ENCODE measurements around the gene PACSIN2.

PACSIN2 gene

GRCh38 chr22:42857845-42858481 lies 157.0 kb downstream of the PACSIN2 start:
- peak; percentile 9 for DNase-seq (ENCODE audit: low spot score)

GRCh38 chr22:42856865-42857704 lies 157.9 kb downstream of the PACSIN2 start, which contains the start of gene ARFGAP3:
Gene ARFGAP3, minus strand, starts transcription at chr22:42857273. Its CDS starts 91 bp downstream, at chr22:42857182.
- peak; percentile 100 for DNase-seq (ENCODE audit: low spot score)

DNA sequence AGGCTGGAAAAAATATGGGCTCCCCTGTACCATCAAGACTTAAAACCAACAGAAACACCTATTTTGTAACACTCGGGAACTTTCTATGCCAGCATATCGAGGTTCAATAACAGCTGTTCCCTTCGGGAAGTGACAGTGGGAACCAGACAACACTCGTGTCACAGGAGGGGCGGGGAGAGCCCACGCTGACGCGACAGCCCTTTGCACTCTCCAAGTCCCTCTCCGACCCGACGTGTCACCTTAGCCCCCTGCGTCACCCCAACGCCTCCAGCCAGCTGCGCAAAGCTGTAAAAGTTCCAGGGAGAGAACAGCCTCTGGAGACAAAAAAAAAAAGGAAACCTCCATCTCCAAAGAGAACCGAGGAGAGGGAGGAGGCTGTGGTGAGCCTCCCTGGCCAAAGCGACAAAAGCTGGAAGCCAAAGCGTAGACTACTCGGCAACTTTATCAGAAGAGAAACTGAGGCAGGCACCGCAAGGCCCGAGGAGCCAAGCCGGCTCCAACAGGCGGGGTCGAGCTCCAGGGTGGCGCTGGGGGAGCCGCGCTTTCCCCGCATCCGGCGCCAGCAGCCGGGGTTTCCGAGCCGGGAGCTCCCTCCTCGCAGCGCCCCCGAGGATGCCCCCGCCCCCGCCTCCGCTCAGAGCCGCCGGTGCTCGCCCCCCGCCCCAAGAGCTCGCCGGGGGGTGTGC lies 158.6 kb downstream of the PACSIN2 start:
- no peak for DNase-seq (ENCODE audit: low spot score)

GRCh38 chr22:42855721-42856120 lies 159.2 kb downstream of the PACSIN2 start:
- no peak for DNase-seq (ENCODE audit: low spot score)

- no peak for DNase-seq (ENCODE audit: low spot score)
These were observed 159.7 kb downstream of the PACSIN2 start for GRCh38 chr22:42855211-42855610.

DNA sequence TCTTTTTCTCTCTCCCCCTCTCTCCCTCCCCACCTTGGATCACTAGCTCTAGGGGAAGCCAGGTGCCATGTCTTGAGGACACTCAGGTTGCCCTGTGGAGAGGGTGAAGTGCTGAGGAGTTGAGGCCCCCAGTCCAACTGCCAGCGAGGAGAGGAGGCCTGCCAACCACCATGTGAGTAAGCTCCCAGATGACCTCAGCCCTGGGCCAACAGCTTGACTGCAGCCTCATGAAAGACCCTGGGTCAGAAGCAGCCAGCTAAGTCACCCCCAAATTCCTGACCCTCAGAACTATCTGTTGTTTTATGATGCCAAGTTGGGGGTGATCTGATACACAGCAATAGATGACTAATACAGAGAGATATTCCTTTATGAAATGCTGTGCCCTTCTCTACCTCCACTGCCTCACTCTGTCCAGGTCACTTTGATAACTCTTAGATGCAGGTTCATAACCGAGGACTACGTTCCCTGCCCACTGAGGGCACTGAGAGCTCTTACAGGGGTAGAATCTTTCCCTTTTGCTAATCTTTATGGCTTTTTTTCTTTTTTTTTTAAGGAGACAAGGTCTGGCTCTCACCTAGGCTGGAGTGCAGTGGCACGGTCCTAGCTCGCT lies 165.9 kb downstream of the PACSIN2 start:
- DNase-seq (ENCODE audit: low spot score): no peak

GRCh38 chr22:42847110-42847509 lies 167.8 kb downstream of the PACSIN2 start:
- no peak for DNase-seq (ENCODE audit: low spot score)

DNA sequence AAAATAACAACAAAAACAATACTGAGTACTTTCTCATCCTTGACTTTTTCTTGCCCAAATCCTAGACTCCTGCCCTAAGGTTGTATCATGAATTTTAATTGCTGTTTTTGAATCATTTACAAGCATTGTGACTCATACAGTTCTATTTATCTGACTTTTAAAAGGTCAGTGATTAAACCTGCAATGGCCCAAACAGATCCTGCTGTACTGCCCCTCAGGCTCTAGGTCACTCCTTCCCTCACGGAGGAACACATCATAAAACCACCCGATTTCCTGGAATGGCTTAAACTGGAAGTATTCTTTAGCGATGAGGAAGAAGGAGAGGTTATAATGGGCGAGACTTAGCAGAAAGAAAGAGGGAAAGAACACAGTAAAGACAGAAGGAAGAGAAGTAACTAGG lies 170.2 kb downstream of the PACSIN2 start:
- DNase-seq (ENCODE audit: low spot score): no peak

- no peak for DNase-seq (ENCODE audit: low spot score)
These were observed 172.1 kb downstream of the PACSIN2 start for GRCh38 chr22:42842658-42843370.

GRCh38 chr22:42841444-42841843 lies 173.5 kb downstream of the PACSIN2 start:
- DNase-seq (ENCODE audit: low spot score): no peak

DNA sequence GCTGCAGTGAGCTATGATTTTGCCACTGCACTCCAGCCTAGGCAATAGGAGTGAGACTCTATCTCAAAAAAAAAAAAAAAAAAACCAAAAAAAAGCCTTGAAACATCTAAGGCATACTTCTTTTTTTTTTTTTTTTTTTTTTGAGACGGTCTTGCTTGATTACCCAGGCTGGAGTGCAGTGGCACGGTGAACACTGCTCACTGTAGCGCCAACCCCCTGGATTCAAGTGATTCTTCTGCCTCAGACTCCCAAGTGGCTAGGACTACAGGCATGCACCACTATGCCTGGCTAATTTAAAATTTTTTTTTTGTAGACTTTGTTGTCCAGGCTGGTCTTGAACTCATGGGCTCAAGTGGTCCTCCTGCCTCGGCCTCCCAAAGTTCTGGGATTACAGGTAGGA lies 177.4 kb downstream of the PACSIN2 start:
- no peak for DNase-seq (ENCODE audit: low spot score)

GRCh38 chr22:42836026-42836425 lies 178.9 kb downstream of the PACSIN2 start:
- DNase-seq (ENCODE audit: low spot score): no peak

- DNase-seq (ENCODE audit: low spot score): no peak
These were observed 180.6 kb downstream of the PACSIN2 start for GRCh38 chr22:42834177-42834949.

- no peak for DNase-seq (ENCODE audit: low spot score)
These were observed 181.8 kb downstream of the PACSIN2 start for GRCh38 chr22:42833104-42833503.

DNA sequence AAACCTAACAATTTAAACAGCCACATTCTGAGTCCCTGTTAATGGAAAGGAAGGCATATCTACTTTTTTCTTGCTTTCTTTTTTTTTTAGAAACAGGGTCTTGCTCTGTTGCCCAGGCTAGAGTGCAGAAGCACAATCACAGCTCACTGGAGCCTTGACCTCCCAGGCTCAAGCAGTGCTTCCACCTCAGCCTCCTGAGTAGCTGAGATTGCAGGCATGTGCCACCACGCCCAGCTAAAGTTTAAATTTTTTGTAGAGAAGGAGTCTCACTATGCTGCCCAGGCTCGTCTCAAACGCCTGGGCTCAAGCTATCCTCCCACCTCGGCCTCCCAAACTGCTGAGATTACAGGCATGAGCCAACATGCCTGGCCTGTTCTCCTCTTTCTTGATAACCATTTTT lies 183.2 kb downstream of the PACSIN2 start:
- DNase-seq (ENCODE audit: low spot score): no peak

- no peak for DNase-seq (ENCODE audit: low spot score)
These were observed 184.8 kb downstream of the PACSIN2 start for GRCh38 chr22:42830161-42830560.

- no peak for DNase-seq (ENCODE audit: low spot score)
These were observed 185.6 kb downstream of the PACSIN2 start for GRCh38 chr22:42829302-42829701.

GRCh38 chr22:42825796-42826195 lies 189.2 kb downstream of the PACSIN2 start:
- no peak for DNase-seq (ENCODE audit: low spot score)

DNA sequence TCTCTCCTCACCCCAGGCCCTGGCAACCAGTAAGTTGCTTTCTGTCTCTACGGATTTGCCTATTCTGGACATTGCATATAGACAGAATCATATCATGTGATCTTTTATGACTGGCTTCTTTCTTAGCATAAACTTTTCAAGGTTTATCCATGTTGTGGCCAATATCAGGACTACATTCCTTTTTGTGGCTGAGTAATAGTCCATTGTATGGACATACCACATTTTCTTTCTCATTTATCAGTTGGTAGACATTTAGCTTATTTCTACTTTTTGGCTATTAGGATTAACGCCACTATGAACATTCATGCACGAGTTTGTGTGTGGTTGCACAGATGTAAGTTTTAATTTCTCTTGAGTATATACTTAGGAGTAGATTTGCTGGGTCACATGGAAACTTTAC lies 193.6 kb downstream of the PACSIN2 start:
- DNase-seq (ENCODE audit: low spot score): no peak

GRCh38 chr22:42820045-42820763 lies 194.7 kb downstream of the PACSIN2 start:
- no peak for DNase-seq (ENCODE audit: low spot score)

Data from D341Med (cell line).